Omental fat pad (tissue), 4 donors: ENCODE data around the gene PHF13. TPM values are rescaled to one million over a fixed set of nuclear protein-coding genes. Genes with fewer than 3 reads are reported as not detected.

ENCODE experiments used
- ATAC-seq: fragments of 150-250 bp; one replicate; pipeline ENCODE4 v1.9.1; 2016; ENCODE audit warnings: mild to moderate bottlenecking, moderate library complexity; ENCODE audit not compliant: low FRiP score
- DNase-seq: peaks from one replicate; pipeline ENCODE4 v3.0.0-alpha.2; 2019; ENCODE audit warnings: low spot score
- total RNA-seq, 4 donors: library from RNA; depleted of rRNA; stranded (reverse); fragments of >200 nt; gene quantifications; one replicate each; pipeline ENCODE4 v1.1.0, GENCODE V29; 2016
- TF ChIP-seq, protein P1 (sequence below), 3 donors: fragments of 450-650 bp; IDR thresholded peaks; one replicate each; pipeline ENCODE4 v1.5.1; 2016 to 2017; ENCODE audit warnings: antibody characterized with exemption in 3 of 3, mild to moderate bottlenecking in 3 of 3, moderate library complexity in 2 of 3

PHF13 gene
- total RNA-seq, 4 donors from 2014 or later: 8.6 to 15.1 (median 14.7) TPM

DNA sequence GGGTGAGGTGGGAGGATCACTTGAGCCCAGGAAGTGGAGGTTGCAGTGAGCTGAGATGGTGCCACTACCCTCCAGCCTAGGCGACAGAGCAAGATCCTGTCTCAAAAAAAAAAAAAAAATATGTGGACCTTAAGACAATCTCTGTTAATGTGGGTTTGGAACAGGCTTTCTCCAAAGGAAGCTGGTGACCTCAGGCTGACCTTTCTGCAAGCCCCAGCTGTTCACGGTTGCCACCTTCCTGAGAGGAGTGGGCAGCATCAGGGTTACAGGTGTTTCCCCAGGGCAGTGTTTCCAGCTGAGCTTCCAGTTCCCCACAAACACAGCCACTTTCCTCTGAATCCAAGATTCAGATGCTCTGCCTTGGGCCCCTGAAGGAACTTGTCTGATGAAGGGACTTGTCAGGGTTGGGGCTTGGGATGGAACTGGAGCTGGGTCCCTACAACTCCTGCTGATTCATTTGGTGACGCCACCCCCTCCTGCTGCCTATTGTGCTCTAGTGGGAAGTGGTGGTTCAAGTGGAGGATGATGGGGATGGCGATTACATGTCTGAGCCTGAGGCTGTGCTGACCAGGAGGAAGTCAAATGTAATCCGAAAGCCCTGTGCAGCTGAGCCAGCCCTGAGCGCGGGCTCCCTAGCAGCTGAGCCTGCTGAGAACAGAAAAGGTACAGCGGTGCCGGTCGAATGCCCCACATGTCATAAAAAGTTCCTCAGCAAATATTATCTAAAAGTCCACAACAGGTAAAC is 31.8 kb upstream of the PHF13 start:
- TF ChIP-seq, protein P1, sequence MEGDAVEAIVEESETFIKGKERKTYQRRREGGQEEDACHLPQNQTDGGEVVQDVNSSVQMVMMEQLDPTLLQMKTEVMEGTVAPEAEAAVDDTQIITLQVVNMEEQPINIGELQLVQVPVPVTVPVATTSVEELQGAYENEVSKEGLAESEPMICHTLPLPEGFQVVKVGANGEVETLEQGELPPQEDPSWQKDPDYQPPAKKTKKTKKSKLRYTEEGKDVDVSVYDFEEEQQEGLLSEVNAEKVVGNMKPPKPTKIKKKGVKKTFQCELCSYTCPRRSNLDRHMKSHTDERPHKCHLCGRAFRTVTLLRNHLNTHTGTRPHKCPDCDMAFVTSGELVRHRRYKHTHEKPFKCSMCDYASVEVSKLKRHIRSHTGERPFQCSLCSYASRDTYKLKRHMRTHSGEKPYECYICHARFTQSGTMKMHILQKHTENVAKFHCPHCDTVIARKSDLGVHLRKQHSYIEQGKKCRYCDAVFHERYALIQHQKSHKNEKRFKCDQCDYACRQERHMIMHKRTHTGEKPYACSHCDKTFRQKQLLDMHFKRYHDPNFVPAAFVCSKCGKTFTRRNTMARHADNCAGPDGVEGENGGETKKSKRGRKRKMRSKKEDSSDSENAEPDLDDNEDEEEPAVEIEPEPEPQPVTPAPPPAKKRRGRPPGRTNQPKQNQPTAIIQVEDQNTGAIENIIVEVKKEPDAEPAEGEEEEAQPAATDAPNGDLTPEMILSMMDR (IDR thresholded peaks at IDR 0.05): no peak
- no peak for ATAC-seq
- DNase-seq: no peak

DNA sequence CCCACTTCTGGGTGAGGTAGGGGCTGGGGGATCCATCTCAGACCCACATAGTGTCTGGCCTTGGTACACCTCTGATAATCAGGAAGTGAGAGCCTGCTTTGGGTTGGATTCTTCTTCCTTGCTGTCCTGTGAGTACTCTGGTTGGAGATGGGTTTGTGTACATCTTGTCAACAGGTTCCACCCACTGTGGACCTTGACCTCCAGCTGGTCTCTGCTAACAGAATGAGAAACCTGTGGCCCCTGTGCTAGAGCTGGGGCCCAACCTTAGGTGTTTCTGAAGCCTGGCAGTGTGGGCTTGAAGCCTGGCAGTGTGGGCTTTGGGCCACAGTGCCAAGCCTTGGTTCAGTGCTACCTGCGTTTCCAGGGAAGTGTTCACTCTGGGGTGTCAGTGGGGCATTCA is 31.2 kb upstream of the PHF13 start:
- ATAC-seq: no peak
- no peak for DNase-seq
- TF ChIP-seq, protein P1 (IDR thresholded peaks at IDR 0.05): no peak

DNA sequence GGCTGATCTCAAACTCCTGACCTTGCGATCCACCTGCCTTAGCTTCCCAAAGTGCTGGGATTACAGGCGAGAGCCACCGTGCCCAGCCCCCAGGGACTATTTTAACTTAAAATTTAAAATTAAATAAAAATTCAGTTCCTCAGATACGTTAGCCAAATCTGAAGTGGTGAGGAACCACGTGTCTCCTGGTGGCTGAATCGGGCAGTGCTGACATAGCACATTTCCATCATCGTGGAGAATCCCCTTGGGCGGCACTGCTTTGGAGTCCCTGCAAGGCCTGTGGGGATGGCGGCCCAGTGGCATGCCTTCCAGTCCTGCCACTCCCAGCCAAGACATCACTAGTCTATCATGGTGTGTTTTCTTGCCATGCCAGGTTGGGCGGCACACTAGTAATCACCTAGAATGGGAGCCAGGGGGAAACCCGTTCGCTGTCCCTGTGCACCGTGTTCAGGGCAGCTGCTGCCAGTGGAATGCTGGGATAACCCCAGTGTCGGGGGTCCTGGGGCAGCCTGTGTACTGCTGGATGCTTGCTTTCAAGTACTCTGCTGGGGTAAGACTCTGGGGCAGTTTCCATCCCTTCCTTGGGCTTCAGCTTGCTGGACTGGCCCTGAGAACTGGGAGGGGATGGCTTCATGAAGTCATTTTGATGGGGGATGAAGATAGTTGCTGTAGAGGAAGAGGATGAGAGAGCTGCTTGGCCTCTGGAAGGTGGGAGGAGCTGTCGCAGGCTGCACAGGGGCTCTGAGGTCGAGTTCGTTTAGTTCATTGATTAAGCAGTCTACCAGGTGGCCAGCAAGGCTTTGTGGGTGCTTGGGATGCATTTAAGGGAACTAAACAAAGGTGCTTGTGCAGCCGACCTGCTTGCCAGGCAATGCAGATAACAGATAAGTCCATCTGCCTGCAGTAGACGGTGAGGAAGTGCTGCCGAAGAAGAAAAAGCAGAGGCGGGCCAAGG is 29.1 kb upstream of the PHF13 start:
- ATAC-seq (no peak), DNase-seq (no peak)
- TF ChIP-seq, protein P1 (IDR thresholded peaks at IDR 0.05): no peak

DNA sequence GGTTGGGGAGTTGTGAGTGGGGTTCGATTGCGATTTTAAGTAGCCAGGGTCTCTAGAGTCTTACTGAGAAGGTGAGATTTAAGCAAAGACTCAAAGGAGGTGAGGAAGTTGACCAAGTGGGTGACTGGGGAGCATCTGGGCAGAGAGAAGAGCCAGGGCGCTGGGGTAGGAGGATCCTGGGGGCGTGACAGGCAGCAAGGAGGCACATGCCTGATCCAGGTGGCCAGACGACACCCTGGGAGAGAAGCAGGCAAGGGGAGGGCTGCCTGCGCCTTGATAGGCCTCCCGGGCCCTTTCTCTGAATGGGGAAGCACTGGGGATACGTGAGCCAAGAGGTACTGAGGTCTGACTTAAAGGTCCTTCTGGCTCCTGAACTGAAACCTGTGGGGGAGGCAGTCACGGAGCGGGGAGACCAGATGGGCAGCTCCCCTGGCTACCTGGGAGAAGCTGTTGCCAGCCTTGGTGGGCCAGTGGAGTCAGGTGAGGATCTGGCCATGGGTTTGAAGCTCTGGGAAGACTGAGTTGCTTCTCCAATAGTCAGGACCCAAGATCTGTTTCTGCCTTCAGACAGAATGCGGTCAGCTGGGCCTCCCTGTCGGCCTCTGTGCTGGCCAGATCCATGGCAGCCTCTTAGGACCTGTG is 28.3 kb upstream of the PHF13 start:
- DNase-seq (no peak), ATAC-seq (no peak)
- TF ChIP-seq, protein P1 (IDR thresholded peaks at IDR 0.05): no peak

DNA sequence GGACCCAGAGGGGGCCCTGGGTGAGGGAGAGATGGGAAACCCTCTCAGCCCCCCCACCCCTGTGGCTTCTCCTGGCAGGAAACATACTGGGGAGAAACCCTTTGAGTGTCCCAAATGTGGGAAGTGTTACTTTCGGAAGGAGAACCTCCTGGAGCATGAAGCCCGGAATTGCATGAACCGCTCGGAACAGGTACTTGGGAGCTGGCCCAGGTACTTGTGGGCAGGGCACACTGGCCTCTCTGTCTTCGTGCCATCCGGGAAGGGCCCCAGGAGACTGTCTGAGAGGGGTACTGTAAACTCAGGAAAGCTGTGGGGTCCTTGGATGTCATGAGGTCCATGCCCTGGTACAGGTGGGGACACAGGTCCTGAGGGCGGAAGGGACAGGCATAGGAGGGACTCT is 27.7 kb upstream of the PHF13 start:
- DNase-seq (no peak), ATAC-seq (no peak)
- TF ChIP-seq, protein P1 (IDR thresholded peaks at IDR 0.05): no peak

DNA sequence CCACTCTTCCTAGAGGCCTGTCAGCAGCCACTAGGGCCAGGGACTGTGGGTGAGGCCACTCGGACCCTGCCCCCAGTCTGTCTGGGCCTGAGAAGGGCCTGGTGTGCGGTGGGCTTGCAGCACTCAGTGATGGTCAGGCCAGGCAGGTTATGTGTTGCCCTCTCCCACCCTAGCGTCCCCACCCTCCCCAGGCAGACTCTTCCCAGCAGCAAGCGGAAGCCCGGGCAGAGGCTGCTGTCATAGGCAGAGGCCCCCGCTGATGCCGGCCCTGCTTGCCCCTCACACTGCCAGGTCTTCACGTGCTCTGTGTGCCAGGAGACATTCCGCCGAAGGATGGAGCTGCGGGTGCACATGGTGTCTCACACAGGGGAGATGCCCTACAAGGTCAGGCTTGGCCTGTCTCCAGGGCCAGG is 27.1 kb upstream of the PHF13 start:
- TF ChIP-seq, protein P1 (IDR thresholded peaks at IDR 0.05): no peak
- ATAC-seq: no peak
- no peak for DNase-seq
